ENCODE results near the gene USHBP1.

Gene USHBP1

GRCh38 chr19:17282488-17283125 is 18.1 kb upstream of the USHBP1 start:
- TF ChIP-seq CTCF (IDR thresholded peaks at IDR 0.05; ENCODE audit: insufficient read depth, low read length, poor library complexity, severe bottlenecking) (peak; percentile 77), EZH2phosphoT487 (conservative IDR thresholded peaks at IDR 0.05; ENCODE audit: low read length) (no peak)
- Histone ChIP-seq H3F3A (ENCODE audit: insufficient read depth) (peaks cover 21% of the 10 kb centered on the region), H3K4me3 (ENCODE audit: insufficient read depth, low read length, poor library complexity, severe bottlenecking) (peak overlapping the region; percentile 75), H3K79me2 (ENCODE audit: insufficient read depth, low read length) (peaks cover 16% of the 10 kb centered on the region), H3K36me3 (ENCODE audit: low read length) (peaks cover 20% of the 10 kb centered on the region), H4K20me1 (ENCODE audit: low read depth, low read length) (peaks cover 7% of the 10 kb centered on the region; the same call in 1 of the 2 replicates), H3K27me3 (ENCODE audit: low read length) (no peaks in the 10 kb centered on the region), H3K9ac (ENCODE audit: low read length) (peak overlapping the region; percentile 89), H2AFZ (ENCODE audit: low read depth, low read length, severe bottlenecking) (no peak overlapping the region), H3K4me2 (ENCODE audit: low read depth, low read length, poor library complexity, severe bottlenecking) (peak overlapping the region; percentile 68), H3K9me3 (ENCODE audit: insufficient read depth, low read length) (no peaks in the 10 kb centered on the region), H3K27ac (ENCODE audit: low read depth, low read length) (peak overlapping the region; percentile 80), H3K9me2 (replicated peaks; ENCODE audit: insufficient read depth, low read length) (no peaks in the 10 kb centered on the region)

GRCh38 chr19:17281391-17282304 is 17.1 kb upstream of the USHBP1 start, which contains the start of gene ANKLE1:
Gene ANKLE1 (plus strand): TSS chr19:17281901. CDS start chr19:17281921, 20 bp downstream.
- no peaks in the 10 kb centered on the region for H3K9me3 ChIP-seq (ENCODE audit: insufficient read depth, low read length)
- peak within 1 kb of the TSS; percentile 80 for H3K27ac ChIP-seq (ENCODE audit: low read depth, low read length)
- peak within 1 kb of the TSS; percentile 75 for H3K4me3 ChIP-seq (ENCODE audit: insufficient read depth, low read length, poor library complexity, severe bottlenecking)
- peak within 1 kb of the TSS; percentile 89 for H3K9ac ChIP-seq (ENCODE audit: low read length)
- peak within 1 kb of the TSS; percentile 70 for H2AFZ ChIP-seq (ENCODE audit: low read depth, low read length, severe bottlenecking)
- H3F3A ChIP-seq (ENCODE audit: insufficient read depth), result peaks cover 17% of the 10 kb centered on the region
- peaks cover 7% of the 10 kb centered on the region; the same call in 1 of the 2 replicates for H4K20me1 ChIP-seq (ENCODE audit: low read depth, low read length)
- peaks cover 16% of the 10 kb centered on the region for H3K79me2 ChIP-seq (ENCODE audit: insufficient read depth, low read length)
- peaks cover 20% of the 10 kb centered on the region for H3K36me3 ChIP-seq (ENCODE audit: low read length)
- peak within 1 kb of the TSS; percentile 68 for H3K4me2 ChIP-seq (ENCODE audit: low read depth, low read length, poor library complexity, severe bottlenecking)
- TF ChIP-seq CTCF (IDR thresholded peaks at IDR 0.05; ENCODE audit: insufficient read depth, low read length, poor library complexity, severe bottlenecking) (no peak), EZH2phosphoT487 (conservative IDR thresholded peaks at IDR 0.05; ENCODE audit: low read length) (no peak)
- no peaks in the 10 kb centered on the region for H3K9me2 ChIP-seq (replicated peaks; ENCODE audit: insufficient read depth, low read length)
- no peaks in the 10 kb centered on the region for H3K27me3 ChIP-seq (ENCODE audit: low read length)

GRCh38 chr19:17279436-17279835 is 14.9 kb upstream of the USHBP1 start:
- 0 out of 2 replicates have a peak overlapping the region, but pooled peaks have one; percentile 0 for H3K27ac ChIP-seq (ENCODE audit: low read depth, low read length)
- no peak overlapping the region for H3K4me2 ChIP-seq (ENCODE audit: low read depth, low read length, poor library complexity, severe bottlenecking)
- peaks cover 7% of the 10 kb centered on the region; the same call in 1 of the 2 replicates for H4K20me1 ChIP-seq (ENCODE audit: low read depth, low read length)
- H3K9ac ChIP-seq (ENCODE audit: low read length), result no peak overlapping the region
- peaks cover 12% of the 10 kb centered on the region for H3K36me3 ChIP-seq (ENCODE audit: low read length)
- no peaks in the 10 kb centered on the region for H3K27me3 ChIP-seq (ENCODE audit: low read length)
- no peak overlapping the region for H3K4me3 ChIP-seq (ENCODE audit: insufficient read depth, low read length, poor library complexity, severe bottlenecking)
- no peak overlapping the region for H2AFZ ChIP-seq (ENCODE audit: low read depth, low read length, severe bottlenecking)
- peaks cover 16% of the 10 kb centered on the region for H3K79me2 ChIP-seq (ENCODE audit: insufficient read depth, low read length)
- H3K9me3 ChIP-seq (ENCODE audit: insufficient read depth, low read length), result no peaks in the 10 kb centered on the region
- no peak for TF ChIP-seq CTCF (IDR thresholded peaks at IDR 0.05; ENCODE audit: insufficient read depth, low read length, poor library complexity, severe bottlenecking)
- no peaks in the 10 kb centered on the region for H3K9me2 ChIP-seq (replicated peaks; ENCODE audit: insufficient read depth, low read length)
- peaks cover 17% of the 10 kb centered on the region for H3F3A ChIP-seq (ENCODE audit: insufficient read depth)
